HG03432 (cell line): ENCODE data around the gene KCNK5.

Experiments used
- ATAC-seq: cut with Tn5 transposase; IDR thresholded peaks from one replicate; pipeline ENCODE4 v1.9.1; 2021; ENCODE audit warnings: mild to moderate bottlenecking, moderate library complexity; ENCODE audit not compliant: unreplicated experiment

The KCNK5 gene

DNA sequence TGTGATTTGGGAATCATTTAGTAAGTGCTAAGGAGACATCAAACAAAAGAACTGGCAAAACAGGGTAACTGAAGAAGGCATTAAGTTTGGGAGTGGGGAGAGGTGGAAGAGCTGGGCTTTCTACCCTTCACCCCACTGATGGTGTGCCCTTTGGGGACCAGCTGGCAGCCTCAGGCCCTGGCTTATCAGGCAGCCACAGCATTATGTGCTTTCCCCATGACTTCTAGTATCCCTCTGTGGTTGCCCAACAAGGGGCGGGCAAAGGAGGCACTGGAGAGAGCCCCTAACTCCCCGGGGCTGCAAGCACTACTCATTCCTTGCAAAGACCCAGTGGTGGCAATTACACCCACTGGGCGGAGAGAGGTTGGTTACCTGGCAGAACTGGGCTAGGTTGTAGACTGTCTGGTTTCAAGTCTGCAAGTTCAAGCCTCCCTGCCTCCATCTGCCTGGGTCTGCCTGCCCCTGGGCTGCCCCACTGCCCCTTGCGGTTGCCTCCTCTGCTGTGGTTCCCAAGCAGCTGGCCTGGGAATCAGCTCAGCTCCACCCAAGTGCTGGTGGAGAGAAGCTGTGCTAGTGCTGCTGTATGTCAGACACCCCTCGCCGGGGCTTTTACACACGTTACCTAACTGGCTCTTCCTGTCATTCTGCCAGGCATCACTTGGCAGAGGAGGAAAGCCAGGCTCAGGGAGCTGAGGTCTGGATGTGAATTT, 29.9 kb downstream of the KCNK5 start:
- ATAC-seq: no peak

DNA sequence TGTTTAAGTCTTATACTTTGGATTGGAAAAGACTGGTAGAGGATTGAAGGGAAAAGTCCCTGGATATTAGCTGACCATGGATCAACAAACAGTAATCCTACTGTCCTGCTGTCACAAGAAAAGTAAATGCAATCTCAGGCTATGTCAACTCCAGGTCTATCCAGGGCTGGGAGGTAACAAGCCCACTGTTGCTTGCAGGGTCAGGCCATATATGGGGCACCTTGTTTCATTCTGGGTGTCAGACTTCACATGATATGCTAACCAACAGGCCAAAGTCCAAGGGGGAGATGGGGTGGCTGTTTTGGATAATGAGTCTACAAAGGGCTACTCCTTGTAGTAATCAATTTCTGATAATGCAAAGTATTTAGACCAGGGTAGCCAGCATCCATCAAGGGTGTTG, 30.7 kb downstream of the KCNK5 start:
- ATAC-seq: no peak

DNA sequence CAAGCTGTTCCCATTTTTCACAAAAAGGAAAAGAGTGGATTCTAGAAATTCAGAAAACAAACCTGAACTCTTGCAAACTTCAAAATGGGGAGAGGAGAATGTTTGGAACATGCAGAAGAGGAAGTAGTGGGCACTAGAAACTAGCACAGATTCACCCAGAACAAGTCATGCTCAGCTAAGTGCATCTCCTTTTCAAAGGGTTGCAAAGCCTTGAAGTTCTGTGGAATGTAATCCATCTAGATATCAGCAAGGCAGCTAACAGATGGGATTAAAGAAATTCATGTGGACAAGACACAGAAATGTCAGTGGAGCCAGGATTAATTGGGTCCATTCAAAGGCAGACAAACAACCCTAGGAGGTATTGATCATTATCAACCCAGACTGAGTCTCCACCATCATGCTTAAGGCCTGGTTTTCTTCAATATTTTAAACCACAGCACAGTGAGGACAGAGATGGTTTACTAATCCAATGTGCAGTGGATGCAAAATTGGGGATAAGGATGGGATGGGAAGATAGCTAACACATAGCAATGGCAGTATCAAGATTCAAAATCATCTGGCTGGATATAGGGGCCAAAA, 31.3 kb downstream of the KCNK5 start:
- ATAC-seq: no peak

DNA sequence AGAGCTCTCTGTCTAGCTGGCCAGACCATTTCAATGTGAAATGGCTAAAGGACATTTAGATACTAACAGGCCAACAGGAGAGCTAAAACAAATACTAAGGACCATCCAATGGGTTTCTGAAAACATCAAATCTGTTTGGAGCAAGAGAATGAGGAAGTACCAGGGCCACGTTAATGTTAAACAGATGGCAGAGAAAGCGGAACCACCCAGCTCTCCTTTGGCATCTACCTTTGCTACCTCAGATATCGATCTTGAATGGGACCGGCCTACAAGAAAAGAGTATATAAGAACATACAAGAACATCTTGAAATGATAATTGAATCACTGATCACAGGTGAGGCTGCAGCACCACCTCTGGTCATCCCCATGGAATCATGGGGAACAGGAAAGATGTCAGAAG, 31.8 kb downstream of the KCNK5 start:
- ATAC-seq: no peak

DNA sequence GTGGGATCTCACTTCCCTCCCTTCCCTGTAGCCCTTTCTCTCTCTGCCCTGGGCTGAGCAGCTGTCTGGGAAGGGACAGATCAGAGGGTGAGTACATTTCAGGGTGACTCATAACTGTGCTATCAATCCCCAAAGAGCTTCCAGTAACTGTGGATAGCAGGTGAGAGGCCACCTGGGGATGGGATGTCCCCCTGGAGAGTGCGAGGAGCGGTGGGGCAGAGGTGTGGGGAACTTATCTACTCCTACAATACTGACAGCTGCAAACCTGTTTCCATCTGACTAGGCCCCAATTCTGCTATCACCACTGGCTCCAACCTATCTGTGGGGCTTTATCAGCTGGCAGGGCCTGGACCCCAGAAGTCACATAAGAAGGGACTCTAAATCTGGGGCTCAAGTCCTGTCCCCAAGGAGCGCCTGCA, 32.6 kb downstream of the KCNK5 start:
- no peak for ATAC-seq

DNA sequence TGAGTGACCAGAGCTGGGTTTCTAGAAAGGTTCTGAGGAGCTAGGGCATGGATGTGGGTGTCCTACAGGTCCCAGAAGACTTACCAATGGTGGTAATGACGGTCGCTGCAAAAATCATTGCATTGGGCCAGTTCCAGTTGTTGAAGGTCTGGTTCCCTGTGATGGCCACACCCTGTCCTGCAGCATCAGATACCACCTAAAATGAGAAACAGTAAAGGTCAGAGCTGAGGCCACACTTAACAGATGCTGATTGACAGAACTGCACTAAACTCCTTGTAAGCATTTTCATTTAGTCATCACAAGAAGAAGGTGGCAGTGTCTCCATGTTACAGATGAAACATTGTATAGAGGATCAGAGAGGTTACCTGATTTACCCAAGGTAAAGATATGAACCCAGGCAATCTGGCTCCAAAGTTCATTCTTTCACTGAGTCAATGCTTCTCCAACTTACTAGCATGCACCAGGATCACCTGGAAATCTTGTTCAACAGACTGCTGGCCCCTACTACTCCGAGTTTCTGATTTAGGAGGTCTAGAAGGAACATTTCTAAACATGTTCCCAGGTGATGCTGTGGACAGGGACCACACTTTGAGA, 33.4 kb downstream of the KCNK5 start:
- no peak for ATAC-seq

DNA sequence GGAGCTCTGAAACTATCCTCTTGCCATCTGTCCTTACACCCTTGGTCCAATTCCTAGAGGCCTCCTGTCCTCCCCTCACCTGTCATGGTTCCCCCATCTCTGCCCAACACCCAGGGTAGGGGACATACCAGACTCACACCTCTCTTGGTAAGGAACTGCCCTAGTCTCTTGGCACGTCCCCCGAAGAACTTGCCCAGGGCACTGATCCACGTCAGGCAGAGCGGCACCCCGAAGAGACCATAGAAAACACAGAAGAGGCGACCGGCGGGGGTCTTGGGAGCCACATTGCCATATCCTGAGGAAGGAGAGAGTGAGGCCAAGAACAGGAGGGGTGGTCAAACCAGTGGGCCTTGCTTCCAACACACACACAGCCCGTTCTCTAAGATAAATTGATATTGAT, 34.8 kb downstream of the KCNK5 start:
- no peak for ATAC-seq

DNA sequence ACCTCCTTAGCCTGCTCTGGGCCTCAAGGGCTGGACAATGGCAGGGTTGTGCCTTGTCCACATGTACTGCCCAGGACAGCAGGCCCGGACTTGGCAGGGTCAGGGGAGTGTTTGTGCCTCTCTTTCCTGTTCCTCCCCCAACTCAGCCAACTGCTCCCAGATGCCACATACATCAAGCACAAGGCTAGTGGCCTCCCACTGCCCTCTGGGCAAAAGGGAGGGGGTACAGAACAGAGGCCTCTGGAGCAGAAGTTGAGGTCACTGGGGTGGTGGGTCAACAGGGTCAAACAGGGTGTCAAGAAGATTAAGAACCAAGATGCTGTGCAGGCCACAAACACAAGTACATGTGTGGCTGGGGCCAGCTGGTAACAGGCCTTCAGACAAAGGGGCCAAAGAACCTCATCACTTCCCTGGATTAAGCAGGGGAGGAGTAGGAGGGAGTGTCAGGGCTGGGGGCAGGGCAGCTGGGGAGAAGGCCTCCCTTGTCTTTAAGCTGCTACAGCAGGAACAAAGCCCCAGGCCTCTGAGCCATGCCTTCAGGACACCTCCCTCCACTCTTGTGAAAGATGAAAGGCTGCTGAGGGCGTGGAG, 36.0 kb downstream of the KCNK5 start:
- no peak for ATAC-seq

DNA sequence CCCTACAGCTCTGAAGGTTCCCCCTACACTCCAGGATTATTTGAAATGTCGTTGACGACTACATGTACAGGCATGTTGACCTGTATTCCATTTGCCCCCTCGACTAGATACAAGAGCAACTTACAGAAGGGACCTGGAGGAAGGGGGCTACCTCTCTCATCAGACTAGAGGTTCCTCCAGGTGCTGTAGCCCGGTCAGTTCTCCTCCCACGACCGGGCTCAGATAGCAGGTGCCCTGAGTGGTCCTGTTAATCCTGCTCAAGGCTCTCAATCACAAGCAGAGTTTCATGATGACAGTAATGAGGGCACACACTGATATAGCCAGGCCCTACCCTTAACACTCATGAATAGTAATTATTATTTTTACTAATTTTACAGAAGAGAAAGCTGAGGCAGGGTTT, 36.5 kb downstream of the KCNK5 start:
- ATAC-seq: no peak

DNA sequence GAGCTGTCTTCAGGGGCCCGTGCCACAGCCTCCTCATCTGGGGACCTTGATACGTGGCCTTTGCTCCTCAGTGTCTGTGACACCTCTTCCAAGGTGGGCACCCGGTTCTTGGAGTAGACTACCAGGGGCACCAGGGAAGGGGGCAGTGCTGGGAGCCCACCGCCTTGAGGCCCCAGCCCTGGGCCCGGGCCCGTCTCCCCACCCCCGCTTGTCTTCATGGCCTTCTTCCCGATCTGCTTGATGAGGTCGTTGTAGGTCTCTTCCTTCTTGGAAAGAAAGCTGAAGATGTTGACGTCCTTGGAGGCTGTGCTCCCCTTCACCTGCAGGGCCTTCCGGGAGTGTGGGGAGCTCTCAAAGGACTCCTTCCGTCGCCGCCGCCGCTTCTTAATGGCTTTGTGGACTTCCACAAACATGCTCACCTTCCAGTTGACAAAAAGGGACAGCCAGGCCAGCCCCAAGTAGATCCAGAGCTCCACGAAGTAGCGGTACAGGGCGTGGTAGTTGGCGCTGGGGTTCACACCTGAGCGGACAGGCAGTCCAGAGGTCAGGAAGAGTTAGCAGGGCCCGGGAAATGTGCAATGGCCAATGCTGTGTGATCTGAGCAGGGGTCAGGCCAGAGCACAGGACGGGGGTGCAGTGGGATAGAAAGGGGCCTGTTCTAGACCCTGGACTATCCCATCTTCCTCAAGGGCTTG, 37.9 kb downstream of the KCNK5 start:
- ATAC-seq: no peak

DNA sequence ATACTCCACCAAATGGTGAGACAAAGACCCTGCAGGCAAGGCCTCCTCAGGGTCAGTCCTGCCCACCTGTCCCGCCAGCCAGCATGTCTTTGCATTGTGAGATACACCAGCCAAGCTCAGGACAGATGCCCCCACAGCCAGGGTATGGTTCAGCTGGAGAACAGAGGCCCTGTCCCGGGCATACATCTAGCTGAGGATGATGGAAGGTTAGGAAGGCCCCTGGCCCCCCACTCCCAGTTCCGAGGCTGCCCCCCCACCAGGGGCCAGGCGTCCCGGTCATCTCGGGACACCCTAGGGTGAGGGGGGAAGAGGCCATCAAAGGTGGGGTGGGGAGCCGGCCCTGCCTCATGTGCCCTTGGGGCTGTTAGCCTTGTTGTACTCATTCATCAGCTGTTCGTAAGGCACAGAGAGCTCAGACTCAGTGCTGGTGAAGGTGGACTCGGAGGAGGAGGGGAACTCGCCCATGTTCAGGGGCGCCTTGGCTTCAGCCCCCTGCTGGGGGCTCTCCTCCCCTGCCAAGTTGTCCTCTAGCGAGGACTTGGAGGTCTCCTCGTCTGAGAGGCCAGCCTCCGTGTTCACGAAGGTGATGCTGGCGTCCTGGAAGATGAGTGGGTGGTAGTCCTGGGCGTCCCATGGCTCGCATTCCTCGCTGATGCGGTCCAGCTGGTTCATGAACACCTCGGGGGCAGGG, 38.6 kb downstream of the KCNK5 start:
- no peak for ATAC-seq

DNA sequence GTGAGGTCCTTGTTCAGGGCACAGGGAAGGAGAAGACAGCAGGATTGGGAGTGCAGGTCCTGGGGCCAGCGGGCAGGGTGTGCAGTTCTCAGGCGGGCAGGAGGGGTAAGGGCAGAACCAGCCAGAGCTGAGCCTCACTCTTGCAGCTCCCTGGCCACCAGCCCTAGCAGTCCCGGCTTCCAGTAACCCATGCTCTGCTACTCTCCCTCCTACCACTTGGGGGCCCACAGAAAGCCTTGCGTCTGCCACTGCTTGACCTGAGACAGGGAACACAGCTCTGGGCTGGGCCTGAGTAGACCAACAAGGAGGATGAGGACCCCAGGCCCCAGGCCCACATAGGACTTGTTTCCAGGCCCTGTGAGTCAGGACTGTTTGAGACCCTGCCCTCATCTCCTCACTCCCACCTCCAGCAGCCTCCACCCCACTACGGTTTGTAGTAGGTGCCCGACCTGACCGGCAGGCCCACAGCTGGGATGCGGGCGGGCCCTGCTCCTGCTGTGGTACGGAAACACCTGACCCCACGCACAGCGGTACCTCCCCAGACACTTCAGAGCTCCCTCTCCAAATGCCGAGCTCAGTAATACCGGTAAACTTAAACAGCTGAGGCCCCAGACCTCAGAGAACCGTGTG, 39.2 kb downstream of the KCNK5 start:
- ATAC-seq: no peak

DNA sequence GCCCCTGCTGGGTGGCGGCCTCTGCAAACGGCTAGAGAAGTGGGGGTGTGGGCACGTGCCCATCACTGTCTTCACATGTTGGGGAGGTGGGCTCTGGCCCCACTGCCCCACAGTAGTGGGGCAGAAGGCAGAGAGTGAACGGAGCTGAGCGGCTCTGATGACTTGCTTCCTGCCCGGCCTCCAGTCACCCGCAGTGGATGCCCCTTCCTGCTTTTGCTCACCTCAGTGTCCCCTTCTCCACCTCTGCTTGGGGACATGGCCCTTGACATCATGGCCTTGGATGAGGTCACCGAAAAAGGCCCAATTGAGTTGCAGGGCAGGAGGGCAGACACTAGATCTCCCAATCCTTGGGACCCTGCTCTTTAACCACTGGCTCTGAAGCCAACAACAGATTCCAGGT, 40.1 kb downstream of the KCNK5 start:
- no peak for ATAC-seq

DNA sequence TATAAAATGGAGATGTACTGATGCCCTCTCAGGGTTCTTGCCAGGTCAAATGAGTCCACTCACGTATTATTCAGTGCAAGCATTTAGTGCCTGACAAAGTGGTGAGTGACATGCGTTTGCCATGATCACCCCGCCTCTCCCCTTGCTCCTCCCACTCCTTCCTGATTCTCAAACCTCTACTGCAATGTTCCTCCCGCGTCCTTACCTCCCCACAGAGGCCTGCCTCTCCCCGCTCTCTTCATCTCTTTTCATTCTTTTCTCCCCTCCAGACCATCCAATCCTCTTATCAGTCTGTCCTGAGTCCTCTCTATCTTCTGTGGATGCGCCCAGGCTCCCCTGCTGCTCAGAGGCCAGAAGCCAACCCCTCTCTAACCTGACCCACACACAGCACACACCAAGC, 40.7 kb downstream of the KCNK5 start:
- ATAC-seq: no peak

DNA sequence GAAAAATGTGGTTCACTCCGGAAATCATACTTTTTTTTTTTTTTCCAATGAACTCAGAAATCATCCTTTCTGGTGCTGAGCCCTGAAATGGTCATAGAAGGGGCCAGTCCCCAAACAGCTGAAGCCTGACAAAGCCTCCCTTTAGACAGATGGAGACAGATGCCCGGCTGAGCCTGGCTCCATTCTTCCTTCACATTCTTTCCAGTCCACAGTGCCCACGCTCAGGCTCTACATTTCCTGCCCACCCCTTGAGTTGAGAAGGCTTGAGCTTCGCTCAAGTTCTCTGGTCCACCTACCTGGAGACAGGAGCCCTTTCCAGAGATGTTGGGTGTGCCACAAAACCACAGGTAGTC, 41.2 kb downstream of the KCNK5 start:
- no peak for ATAC-seq

DNA sequence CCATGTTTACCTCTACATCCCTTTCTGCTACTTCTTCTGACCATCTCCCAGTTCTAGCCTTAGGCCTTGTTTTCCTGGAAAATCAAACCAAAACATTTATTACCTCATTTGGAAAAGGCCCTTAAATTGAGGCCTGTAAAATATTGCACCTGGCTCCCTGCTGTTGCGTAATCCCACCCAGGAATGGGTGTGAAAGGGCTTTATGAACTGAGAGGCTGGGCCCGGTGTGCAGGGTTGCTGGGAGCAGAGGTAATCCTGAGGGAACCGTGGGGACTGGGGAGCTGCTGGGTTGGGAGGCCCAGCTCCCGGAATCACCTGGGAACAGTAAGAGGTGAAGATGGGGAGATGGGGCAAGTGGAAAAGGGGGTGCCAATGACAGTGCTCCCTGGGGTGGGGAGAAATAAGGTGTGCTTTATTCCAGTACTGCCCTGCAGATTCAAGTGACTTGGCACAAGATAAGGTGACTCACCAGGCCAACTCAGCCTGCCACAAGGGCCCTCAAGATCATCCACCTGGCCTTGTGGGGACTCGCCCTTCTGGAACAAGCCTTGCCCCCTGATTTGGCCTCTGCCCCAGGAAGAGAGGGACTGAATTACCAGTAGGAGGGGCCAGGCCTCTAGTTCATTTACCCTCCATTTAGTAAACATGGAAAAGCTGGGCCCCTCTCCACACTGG, 44.2 kb downstream of the KCNK5 start:
- no peak for ATAC-seq

DNA sequence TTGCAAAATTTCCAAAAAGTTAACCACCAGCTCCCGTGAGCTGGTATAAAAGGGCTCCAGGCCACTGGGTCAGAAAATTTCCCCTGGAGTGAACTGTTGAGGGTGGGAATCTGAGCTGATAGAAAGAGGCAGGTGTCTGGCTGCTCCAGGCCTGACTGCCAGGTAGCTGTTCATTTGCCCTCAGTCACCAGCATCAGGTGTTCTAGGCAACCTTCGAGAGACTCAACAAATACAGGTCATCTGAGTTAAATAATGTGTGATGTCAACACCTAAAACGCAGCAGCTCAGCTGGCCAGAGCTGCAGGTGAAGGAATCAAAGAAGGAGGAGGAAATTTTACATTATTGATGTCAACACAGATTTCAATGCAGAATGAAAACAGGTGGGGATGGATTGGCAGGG, 46.7 kb downstream of the KCNK5 start:
- no peak for ATAC-seq

DNA sequence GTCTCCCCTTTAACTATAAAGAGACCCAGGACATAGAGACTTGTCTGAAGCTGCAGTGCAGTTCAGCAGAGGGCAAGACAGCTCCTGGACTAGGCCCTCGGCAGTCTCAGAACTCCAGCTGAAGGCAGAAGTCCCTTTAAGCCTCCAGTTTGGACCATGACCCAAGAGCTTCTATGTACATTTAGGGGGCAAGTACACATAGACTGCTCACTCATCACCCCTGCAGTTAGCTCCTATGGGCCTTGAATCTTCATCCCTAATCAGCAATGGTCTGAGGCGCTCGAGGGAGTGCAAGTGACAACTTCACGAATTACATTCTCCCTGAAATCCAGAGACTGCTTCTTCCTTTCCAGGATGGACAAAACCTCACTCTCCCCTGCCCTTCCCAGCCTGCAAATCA, 47.4 kb downstream of the KCNK5 start:
- ATAC-seq: no peak

DNA sequence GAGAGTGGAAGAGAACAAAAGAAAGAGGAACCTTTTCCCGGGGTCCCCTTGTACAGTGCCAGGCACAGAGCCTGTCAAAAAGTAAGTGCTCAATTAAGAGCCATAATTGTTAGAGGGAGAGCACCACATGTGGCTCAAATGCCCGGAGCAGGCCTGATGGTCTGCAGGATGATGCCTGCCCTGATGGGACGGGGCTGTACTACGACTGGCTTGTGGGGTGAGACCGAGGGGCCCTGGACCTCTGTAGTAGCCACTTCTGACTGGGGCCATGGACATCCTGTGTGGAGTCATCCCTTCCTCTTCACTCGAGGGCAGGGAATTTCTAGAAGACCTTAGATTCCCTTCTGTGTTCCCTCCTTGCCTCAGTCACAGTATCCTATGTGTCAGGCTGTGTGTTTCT, 47.9 kb downstream of the KCNK5 start:
- ATAC-seq: no peak

DNA sequence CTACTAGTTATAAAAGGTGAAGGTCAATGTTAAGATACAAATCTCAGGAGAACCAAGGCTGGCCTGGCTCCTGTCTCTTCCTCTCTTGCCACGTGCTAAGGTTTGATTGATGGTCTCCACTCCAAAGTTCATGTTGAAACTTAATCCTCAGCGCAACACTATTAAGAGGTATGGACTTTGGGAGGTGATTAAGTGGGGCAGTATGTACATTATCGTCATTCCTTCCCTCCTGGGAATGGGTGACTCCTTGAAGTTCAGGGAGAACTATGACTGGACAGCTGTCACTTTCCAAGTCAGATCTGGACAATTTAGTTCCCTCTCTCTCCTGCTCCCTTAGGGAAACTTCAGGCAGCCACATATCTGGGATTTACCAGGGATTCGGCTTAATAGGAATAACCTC, 50.5 kb downstream of the KCNK5 start:
- ATAC-seq: no peak
